ENCODE measurements around the gene SMARCA1.

The SMARCA1 gene

DNA sequence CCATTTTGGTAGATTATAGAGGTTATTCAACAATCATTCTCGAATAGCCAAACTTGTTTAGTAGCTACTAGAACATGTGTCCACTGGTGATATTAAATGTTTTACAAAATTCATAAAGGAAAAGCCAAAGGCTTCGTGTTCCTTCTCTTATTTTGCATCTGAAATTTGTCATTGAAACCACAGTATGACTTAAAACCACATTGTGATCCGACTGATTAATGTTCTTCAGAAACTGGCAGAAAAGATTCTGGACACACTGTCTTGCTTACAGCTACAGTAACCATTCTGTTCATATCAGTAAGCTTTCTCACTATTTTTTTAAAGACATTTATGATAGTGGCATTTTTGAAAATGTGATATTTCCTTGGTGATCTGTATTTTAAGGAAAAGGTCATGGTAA is 2.6 kb upstream of the SMARCA1 start:
- no peak for DNase-seq

DNA sequence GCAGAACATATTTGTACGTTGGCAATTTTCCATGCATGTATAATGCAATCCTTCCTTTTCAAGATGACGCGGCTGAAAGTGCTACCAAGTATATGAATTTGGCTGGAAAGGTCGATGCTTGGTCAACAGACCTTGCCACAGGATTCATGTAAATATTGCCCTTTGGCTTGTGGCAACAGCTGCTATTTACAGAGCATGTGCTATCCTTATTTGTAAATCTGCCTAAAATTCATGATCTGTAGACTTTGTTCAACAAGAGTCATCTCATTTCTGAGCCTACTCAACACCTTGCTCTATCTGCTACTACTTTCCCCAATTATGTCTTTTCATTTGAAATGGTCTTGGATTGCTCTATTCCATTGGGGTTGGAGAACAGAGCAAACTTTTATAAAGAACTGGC is 1.9 kb upstream of the SMARCA1 start:
- no peak for DNase-seq

DNA sequence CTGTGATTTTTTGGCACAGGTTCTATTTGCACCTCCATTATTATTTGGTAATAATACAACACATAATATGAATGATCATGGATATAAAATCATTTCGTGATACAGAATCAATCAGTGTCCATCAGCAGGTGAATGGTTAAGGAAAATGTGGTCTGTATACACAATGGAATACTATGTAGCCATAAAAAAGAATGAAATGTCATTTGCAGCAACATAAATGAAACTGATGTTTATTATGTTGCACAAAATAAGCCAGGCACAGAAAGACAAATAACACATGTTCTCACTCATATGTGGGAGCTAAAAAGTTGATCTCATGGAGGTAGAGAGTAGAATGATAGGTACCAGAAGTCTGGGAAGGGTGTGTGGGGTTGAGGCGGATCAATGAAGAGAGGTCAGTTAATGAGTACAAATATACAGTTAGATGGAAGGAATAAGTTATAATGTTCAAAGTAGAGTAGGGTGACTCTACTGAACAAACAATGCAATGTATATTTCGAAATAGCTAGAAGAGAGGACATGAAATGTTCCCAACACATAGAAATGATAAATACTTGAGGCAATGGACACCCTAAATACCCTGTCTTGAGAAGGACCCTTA is 1.1 kb upstream of the SMARCA1 start:
- no peak for DNase-seq

DNA sequence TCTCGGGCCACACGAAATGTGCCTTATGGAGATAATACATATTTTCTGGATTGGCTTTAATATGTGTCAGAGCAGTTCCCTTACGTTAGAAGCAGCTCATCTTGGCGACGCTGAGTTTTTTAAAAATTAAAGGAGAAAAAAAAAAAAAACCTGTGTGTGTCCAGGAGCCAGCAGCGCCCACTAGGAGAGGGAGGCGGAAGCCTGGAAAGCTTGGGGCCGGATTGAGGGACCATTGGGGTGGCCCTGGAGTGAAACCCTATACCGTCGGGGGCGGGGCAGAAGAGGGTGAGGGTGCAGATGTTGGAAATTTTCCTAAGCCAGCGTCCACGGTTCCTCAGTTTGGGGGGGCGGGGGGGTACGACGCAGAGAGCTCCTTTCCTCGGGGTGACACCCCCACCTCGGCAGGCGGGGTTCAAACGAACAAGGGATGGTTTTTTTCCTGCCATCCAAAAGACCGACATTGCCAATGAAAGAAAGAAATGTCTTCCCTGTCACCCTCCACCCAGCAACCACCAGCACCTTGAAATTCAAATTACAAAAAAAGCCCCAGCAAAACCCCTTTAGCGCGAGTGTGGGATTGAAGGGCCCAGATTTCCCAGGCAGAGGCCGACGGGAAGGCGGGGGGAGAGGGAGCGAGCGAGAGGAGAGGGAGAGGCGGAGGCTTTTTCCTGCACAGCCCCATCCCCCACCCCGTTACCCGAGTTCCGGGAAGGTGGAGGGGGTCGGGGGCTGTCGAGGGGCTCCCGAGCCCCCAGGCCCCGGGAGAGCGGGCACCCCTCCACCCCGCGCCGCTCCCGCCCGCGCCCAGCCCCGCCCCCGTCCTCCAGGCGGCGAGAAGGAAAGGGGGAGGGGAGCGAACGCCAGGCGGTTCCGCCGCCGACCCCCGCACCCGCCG is 859 bp downstream of the SMARCA1 start:
- no peak for DNase-seq

DNA sequence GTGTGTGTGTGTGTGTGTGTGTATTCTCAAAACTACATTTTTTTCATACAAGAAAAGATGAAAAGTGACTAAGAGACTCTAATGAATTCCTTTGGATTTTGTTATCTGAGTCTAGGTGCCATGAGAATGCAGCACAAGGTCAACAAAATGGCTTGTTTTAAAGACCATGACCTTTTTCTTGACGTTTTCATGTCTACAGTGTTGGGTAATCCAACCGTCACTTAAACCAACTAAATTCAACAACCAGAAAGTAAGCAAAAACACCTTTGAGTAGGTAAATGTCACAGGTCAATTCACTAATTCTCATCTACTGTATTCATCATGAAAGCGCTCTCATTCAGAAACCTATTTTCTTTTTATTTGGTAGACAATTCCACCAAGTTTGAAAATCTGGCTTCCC is 3.1 kb downstream of the SMARCA1 start:
- DNase-seq = no peak

DNA sequence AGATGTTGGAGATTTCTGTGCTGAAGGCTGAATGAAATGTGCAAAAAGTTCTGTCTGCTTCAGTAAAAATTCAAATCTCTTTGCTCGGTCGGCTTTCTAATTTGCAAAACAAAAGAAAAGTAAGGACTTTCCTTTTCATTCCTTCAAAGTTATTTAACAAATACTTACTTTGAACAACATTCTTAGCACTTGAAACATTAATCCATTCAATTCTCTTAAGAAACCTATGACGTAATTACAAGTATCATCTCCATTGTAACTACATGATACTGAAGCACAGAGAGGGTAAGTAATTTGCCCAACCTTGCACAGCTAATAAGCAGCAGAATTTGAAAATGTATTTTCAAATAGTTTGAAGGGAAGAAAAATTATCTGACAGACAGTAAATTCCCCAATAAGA is 6.9 kb downstream of the SMARCA1 start:
- no peak for DNase-seq

DNA sequence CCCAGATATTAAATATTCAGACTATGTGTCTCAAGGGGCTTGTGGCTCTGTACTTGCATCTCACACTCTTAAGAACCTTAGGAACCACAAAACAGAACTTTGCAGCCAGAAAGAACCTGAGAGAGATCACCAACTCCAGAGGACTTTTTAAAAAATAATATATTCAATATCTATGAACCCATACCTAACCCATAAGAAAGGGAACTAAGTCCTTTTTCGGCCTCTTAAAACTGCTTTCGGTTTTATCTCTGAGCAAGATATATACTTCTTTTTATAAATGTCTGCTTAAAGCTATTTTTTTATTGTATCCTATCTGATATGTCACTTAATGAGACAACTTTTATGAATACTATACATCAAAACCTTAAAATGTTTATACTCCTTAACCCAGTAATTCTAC is 10.9 kb downstream of the SMARCA1 start:
- no peak for DNase-seq

DNA sequence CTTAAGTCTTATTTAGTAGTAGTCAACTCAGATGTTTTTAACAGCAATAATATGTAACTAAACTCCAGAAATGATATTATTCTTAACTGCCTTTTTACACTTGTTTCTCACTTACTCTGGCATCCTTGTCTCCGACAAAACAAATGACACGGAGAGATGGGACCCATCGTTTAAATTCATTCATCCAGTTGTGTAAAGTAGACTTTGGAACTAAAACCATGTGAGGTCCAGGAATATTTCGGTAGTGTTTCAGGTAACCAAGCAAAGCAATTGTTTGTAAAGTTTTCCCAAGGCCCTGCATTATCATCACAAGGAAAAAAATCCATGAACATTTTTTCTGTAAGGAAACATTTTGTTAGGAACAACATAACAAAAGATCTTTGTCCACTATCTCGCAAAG is 11.6 kb downstream of the SMARCA1 start:
- no peak for DNase-seq

DNA sequence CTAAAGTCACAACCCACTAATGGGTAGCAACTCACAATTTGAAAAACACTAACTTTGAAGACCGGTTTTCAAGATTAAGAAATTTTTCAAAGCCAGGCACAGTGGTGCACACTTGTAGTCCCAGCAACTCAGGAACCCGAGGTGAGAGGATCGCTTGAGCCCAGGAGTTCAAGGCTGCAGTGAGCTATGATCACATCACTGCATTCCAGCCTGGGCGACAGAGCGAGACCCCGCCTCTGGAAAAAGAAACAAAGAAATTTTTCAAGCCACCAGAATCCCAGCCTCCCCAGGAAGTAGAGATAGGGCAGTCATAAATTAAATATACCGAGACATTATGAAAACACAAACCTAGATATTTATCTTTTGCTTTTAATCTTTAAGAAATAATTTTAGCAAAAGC is 13.0 kb downstream of the SMARCA1 start:
- DNase-seq = no peak

DNA sequence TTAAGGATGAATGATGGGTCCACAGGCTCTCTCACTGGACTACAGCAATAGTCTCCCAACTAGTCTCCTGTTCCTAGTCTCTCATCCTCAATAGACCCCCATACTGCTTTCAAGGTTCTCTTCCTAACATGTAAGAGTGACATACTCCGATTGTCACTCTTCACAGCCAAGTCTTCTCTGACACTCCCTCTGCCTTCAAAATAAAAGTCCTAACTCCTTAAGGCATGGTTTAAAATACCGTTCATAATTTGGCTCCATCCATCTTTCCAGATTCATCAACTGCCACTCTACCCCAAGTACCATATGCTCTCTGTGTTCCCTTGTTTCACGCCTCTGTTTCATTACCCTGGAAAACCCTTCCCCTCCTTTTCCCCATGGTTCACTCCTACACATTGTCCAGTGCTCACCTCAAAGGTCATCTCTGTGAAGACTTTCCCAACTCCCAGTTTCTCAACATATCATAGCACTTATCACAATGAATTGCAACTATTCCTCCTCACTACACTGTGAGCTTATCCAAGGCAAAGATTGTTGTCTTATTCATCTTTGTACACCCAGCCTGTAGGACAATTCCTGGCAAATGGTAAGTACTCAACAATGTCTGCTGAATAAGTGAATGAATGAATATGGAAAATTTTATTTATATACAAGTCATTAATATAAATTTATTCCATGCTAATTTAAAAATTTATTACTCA is 26.0 kb downstream of the SMARCA1 start:
- no peak for DNase-seq

DNA sequence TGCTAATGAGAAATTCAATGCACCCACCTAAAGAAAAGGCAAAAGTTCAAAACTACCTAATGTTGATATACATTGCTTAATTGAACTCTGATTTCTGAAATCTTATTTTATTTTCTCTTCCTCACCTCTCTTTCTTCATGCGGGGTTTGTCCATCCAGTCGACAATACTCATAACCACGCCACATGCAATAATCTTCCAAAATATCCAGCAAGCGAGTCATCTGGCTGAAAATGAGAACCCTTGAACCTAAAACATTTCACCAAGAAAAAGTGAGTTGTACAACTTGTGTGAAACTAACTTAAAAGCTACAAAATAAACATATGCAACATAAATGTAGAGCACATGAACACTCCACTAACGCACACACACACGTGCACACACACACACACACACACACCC is 26.7 kb downstream of the SMARCA1 start:
- no peak for DNase-seq

DNA sequence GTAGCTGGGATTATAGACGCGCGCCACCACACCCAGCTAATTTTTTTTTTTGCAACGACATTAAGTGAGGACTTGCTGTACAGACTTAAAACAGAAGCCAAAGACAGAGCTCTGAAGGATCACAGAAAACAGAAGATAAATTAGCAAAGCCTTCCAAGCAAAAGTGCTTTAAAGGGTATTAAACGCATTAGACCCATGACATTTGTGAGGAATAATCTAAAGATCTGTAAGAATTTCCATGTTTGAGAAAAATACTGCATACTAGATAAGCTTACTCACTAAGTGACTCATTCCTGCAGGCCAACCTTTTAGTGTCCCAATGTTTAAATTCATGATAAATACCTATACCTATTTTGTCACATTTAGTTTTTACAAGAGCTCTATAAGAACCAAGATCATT is 27.4 kb downstream of the SMARCA1 start:
- DNase-seq = no peak

DNA sequence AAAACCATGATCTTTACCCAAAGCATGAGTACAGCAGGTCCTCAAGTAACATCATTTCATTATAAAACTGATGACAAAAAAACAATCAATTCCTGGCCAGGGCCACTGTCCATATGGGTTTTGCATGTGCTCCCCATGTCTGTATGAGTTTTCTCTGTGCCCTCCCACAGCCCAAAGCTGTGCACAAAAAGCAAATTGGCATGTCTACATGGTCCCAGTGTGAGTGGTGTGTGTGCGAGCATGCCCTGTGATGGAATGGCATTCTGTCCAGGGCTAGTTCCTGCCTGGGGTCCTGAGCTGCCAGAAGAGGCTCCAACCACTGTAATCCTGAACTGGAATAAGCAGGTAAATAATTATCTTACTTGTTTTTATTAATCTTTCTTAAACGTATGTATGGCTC is 28.4 kb downstream of the SMARCA1 start:
- DNase-seq = no peak

DNA sequence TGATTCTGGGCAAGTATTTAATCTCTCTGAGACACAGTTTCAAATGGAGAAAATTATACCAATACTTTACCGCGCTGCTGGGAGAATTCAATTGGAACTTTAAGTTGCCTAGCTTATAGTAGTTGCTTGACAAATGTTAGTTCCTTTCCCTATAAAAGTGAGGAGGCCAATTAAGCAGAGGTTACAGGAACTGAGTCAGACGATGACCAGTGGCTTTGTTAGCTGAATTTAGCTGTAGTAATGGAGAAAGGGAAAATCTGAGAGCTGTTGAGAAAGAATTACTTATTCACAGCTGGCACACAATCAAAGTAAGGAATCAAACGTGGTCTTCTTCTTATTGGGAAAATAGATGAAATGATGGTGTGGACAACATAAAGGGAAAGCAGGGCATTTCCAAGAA is 29.6 kb downstream of the SMARCA1 start:
- DNase-seq = no peak

DNA sequence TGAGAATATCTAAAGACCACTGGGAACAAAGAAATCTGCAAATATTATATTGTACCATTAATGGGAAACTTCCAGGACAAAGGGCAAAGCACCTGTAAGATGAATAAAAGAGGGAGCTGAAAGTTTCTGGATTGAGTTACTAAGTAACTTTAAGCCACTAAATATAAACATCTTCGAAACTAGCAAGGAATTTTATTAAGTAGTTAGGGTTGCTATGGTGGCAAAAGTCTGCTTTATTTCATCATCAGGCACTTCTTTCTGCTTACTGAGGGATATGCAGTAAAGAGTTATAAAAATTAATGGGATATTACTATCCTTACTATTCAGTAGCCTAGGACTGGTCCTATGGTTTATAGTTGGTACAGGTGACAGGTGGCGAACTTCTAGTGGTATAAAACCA is 33.0 kb downstream of the SMARCA1 start:
- no peak for DNase-seq

DNA sequence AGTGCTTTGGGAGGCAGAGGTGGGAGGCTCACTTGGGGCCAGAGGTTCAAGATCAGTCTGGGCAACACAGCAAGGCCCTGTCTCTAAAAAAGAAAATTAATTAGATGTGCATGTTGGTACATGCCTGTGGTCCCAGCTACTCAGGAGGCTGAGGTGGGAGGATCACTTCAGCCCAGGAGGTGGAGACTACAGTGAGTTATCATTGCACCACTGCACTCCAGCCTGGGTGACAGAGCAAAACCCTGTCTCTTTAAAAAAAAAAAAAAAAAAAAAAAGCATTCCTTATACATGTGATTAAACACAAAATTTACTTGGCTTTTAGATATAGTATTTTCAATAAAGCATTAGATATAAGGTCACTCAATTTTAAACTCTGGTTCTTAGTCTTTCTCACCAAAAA is 34.9 kb downstream of the SMARCA1 start:
- DNase-seq = no peak

DNA sequence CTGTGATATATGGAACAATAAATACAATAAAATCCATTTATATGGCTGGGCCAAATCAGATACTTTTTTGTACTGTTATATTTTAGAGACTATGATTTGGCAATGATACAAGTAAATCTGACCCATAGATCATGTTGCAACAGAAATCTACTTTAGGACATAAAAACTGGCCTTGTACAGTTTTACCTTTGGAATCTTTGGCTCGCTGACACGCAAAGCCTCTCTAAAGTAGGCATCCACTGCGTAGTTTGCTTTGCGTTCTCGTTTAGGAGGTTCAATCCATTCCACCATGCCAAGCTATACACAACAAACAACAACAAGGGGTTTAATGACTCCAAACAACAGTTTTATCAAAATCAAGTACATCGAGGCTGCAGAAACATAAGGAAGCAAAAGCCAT is 42.4 kb downstream of the SMARCA1 start:
- DNase-seq = no peak

DNA sequence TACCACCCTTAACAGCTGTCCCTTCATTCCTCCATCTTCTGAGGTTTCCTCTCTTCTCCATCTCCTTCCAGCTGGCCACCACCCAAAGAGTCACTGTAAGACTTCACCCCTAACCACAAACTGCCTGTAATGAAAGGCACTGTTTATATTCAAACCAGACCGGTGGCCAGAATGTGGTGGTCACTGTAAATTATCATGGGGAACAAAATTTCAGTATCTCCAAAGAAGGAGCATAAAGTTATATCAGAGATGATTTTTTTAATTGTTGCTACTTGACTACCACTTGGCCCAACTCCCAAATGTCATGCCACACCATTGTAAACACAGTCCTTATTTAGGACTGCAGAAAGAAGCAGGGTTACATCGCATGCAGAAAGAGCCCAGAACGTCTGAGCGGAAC is 44.8 kb downstream of the SMARCA1 start:
- no peak for DNase-seq

DNA sequence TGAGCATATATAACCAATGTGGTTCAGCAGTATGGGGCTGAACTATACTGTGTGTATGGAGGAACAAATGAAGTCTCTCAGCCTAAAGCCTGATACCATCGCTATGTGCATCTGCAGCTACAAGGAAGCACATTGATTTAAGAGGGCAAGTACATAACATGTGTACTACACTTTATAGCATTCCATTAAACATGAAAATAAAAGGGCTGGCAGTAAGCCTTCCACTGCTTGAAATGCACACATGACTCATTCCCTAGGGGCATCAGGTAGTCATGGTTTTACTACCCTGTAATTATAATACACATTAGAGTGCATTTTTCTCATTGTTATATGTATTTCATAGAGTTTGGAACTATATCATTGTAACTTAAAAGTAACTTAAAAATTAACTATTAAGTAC is 51.2 kb downstream of the SMARCA1 start:
- no peak for DNase-seq

DNA sequence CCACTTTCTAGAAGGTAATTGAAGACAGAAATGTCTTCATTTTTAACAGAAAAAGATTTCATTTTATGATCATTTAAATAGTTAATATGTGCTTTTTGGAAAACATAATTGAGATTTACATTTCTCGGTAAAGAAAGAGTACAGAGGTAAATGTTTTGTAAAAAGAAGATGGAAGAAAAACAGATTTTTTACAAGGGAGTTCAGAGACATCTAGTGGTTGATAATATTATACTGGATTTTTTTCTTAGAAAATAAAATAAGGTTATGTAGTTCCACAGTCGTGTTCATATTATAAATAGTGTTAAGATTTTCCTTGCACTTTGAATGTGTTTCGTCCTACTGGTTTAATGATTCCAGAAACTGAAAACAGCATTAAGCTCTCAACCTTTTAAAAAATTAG is 60.6 kb downstream of the SMARCA1 start:
- no peak for DNase-seq

DNA sequence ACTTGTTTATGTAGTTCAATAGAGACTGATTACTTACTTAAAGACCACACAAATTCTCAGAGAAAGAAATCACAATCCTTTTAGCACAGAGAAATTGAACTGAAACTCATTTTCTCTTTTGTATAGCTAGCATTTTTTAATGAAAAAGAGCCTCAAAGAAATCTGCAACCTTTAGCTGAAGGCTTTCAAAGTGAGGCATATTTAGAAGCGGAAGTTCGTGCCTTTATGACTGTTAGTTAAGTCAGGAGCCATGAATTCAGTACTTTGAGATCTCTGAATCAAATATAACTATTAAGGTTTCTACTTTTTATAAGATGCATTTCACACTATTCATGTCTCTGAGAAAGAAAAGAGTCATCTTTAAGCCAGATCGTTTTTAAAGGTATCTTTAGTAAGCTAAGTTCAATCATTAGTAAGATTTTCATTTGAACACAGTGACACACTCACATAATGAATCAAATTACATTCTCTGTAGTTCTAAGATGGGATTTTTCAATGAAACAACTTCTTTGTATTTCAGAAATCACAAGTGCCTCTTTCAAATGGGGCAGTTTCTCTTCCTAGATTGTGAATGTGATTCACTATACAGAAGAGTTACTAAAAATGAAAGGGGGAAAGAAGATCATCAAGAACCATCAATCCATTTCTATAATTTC is 61.4 kb downstream of the SMARCA1 start:
- no peak for DNase-seq

DNA sequence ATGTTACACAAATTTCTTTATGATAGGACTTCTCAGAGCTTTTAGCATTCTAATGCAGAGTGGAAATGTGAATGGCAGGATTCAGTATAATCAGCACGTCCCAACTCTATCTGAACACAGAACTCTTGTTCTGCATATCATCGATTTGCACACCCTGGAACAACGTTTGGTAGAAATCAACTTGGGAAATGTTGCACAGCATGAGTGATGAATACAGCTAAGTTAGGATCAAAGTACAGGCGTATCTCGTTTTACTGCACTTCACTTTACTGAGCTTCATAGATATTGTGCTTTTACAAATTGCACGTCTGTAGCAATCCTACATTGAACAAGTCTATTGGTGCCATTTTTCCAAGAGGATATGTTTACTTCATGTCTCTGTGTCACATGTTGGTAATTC is 70.8 kb downstream of the SMARCA1 start:
- no peak for DNase-seq

DNA sequence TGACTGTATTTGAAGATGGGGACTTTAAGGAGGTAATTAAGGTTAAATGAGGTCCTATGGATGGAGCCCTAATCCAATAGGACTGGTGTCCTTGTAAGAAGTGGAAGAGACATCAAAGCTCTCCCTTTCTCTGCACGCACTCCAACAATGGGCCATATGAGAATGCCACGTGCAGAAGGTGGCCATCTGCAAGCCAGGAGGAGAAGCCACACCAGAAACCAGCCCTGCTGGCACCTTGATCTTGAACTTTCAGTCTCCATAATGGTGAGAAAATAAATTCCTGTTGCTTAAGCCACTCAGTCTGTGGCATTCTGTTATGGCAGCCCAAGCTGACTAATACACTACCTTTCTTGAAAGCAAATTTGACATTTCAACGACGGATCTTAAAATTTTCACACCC is 73.2 kb downstream of the SMARCA1 start:
- DNase-seq = no peak

DNA sequence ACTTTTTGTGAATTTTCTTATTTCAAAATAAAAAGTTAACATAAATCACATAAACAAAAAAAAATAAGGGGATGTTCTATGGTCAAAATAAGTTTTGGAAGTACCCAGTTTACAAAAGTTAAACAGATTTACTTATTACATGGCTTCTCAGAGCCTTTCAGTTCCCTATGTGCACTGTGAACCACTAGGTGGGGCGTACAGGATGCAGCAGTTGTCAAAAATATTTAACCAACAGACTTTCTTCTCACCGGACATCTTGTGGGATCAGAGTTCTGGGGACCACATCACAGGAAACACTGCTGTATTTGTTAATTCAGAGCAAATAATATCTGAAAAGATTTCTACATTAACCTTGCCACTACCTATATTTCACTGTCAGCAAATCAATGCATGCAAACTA is 74.1 kb downstream of the SMARCA1 start:
- DNase-seq = no peak

Data from activated T-cell treated with anti-CD3 and anti-CD28 coated beads for 4 hours (primary cell).